Mesenchymal stem cell (in vitro differentiated cells and primary cell): Measurements from ENCODE around the gene CMTM5.

ENCODE experiments used
- DNase-seq: peaks from one replicate; pipeline ENCODE4 v3.0.0-alpha.2; 2013
- H2AFZ ChIP-seq: one replicate; pipeline ENCODE4 v1.6.1; 2013; ENCODE audit warnings: low read depth, mild to moderate bottlenecking, control low read depth, inconsistent platforms, low read length, moderate library complexity
- H2AK5ac ChIP-seq: 2 replicates; pipeline ENCODE4 v1.6.1; 2013; ENCODE audit warnings: low read length, moderate library complexity, mild to moderate bottlenecking, inconsistent platforms; ENCODE audit not compliant: severe bottlenecking
- H2BK120ac ChIP-seq: one replicate; pipeline ENCODE4 v1.6.1; 2013; ENCODE audit warnings: low read depth, mild to moderate bottlenecking, inconsistent platforms, low read length, moderate library complexity
- H2BK12ac ChIP-seq, 2 experiments: one replicate each; pipeline ENCODE4 v1.6.1; 2013; ENCODE audit warnings: inconsistent platforms in 2 of 2, low read length in 2 of 2, mild to moderate bottlenecking in 2 of 2, moderate library complexity in 2 of 2, control low read depth in 1 of 2
- H2BK15ac ChIP-seq: one replicate; pipeline ENCODE4 v1.6.1; 2013; ENCODE audit warnings: mild to moderate bottlenecking, low read depth, inconsistent platforms; ENCODE audit not compliant: poor library complexity, severe bottlenecking
- H2BK5ac ChIP-seq: 2 replicates; pipeline ENCODE4 v1.6.1; 2013; ENCODE audit warnings: low read depth, mild to moderate bottlenecking, low read length, control low read depth, inconsistent platforms; ENCODE audit not compliant: poor library complexity, severe bottlenecking
- H3K14ac ChIP-seq, 2 experiments: one replicate each; pipeline ENCODE4 v1.6.1; 2013; ENCODE audit warnings: inconsistent platforms in 2 of 2, low read length in 2 of 2, control low read depth in 1 of 2, mild to moderate bottlenecking in 1 of 2, moderate library complexity in 1 of 2
- H3K18ac ChIP-seq, 2 experiments: one replicate each; pipeline ENCODE4 v1.6.1; 2013; ENCODE audit warnings: inconsistent platforms in 2 of 2, low read length in 2 of 2, control low read depth in 1 of 2, low read depth in 1 of 2, mild to moderate bottlenecking in 1 of 2
- H3K23ac ChIP-seq, 2 experiments: one replicate each; pipeline ENCODE4 v1.6.1; 2013; ENCODE audit warnings: inconsistent platforms in 2 of 2, low read length in 2 of 2, mild to moderate bottlenecking in 2 of 2, moderate library complexity in 2 of 2, control low read depth in 1 of 2
- H3K27ac ChIP-seq: 2 replicates; pipeline ENCODE4 v1.5.1; 2013; ENCODE audit warnings: mild to moderate bottlenecking, moderate library complexity, low read length, control low read depth, inconsistent platforms; ENCODE audit not compliant: poor library complexity, severe bottlenecking
- H3K27me3 ChIP-seq, 2 experiments: 2 replicates each; pipeline versions ENCODE4 v1.6.1 to v1.7.0; 2013; ENCODE audit warnings: low read length in 2 of 2, mild to moderate bottlenecking in 2 of 2, moderate library complexity in 2 of 2, control low read depth in 1 of 2, inconsistent platforms in 1 of 2; ENCODE audit not compliant: control insufficient read depth in 1 of 2, insufficient read depth in 1 of 2
- H3K36me3 ChIP-seq, 2 experiments: 2 replicates each; pipeline versions ENCODE4 v1.6.1 to v1.7.0; 2013; ENCODE audit warnings: low read length in 2 of 2, control low read depth in 1 of 2, inconsistent platforms in 1 of 2, low read depth in 1 of 2, mild to moderate bottlenecking in 1 of 2; ENCODE audit not compliant: insufficient read depth in 2 of 2, control insufficient read depth in 1 of 2
- H3K4ac ChIP-seq, 2 experiments: one replicate each; pipeline ENCODE4 v1.6.1; 2013; ENCODE audit warnings: inconsistent platforms in 2 of 2, low read length in 2 of 2, mild to moderate bottlenecking in 2 of 2, moderate library complexity in 2 of 2, control low read depth in 1 of 2, low read depth in 1 of 2
- H3K4me1 ChIP-seq: 2 replicates; pipeline ENCODE4 v1.6.1; 2013; ENCODE audit warnings: low read depth, low read length, control low read depth; ENCODE audit not compliant: control insufficient read depth, insufficient read depth
- H3K4me2 ChIP-seq: 2 replicates; pipeline ENCODE4 v1.6.1; 2013; ENCODE audit warnings: low read length, mild to moderate bottlenecking, inconsistent platforms; ENCODE audit not compliant: poor library complexity, severe bottlenecking
- H3K4me3 ChIP-seq, 2 experiments: 2 replicates each; pipeline versions ENCODE4 v1.5.1 to v1.7.0; 2013; ENCODE audit warnings: low read length in 2 of 2, mild to moderate bottlenecking in 2 of 2, control low read depth in 1 of 2, low read depth in 1 of 2; ENCODE audit not compliant: insufficient read depth in 1 of 2
- H3K79me1 ChIP-seq: replicated peaks from 2 replicates; pipeline ENCODE4 v1.6.1; 2013; ENCODE audit warnings: mild to moderate bottlenecking, control low read depth, low read length, inconsistent platforms; ENCODE audit not compliant: poor library complexity, severe bottlenecking
- H3K9ac ChIP-seq: 2 replicates; pipeline ENCODE4 v1.7.0; 2013; ENCODE audit warnings: mild to moderate bottlenecking, low read length, moderate library complexity
- H3K9me3 ChIP-seq: 2 replicates; pipeline ENCODE4 v1.7.0; 2013; ENCODE audit warnings: mild to moderate bottlenecking, low read length; ENCODE audit not compliant: control insufficient read depth
- H4K8ac ChIP-seq: one replicate; pipeline ENCODE4 v1.6.1; 2013; ENCODE audit warnings: inconsistent platforms, mild to moderate bottlenecking, low read length, moderate library complexity
- H4K91ac ChIP-seq: one replicate; pipeline ENCODE4 v1.6.1; 2013; ENCODE audit warnings: mild to moderate bottlenecking, low read length, inconsistent platforms
- WGBS: methylation state at CpG from one replicate; pipeline ENCODE4 v1.1.7; 2013; ENCODE audit warnings: mixed read lengths; 5-methylcytosine and 5-hydroxymethylcytosine counted together

Gene CMTM5

GRCh38 chr14:23407516-23408306 lies 30.9 kb downstream of the CMTM5 start, which contains the start of gene MYH6:
TSS of gene MYH6 (minus strand) at chr14:23408273. CDS start at chr14:23407223, 1,050 bp downstream.
- Histone ChIP-seq H3K4ac (no peak within 1 kb of the TSS), H2BK120ac (no peak within 1 kb of the TSS), H2BK5ac (no peak within 1 kb of the TSS), H3K4me3 (no peak within 1 kb of the TSS), H4K8ac (no peak within 1 kb of the TSS), H3K14ac (no peak within 1 kb of the TSS), H2AK5ac (no peak within 1 kb of the TSS), H3K18ac (no peak within 1 kb of the TSS), H3K9ac (no peak within 1 kb of the TSS), H2AFZ (no peak within 1 kb of the TSS), H3K4me1 (no peaks in the 10 kb centered on the region), H3K36me3 (no peaks in the 10 kb centered on the region), H3K27me3 (peaks cover 63 to 90% of the 10 kb centered on the region in 2 experiments), H3K27ac (no peak within 1 kb of the TSS), H3K9me3 (no peaks in the 10 kb centered on the region), H3K79me1 (no peaks in the 10 kb centered on the region), H3K23ac (no peak within 1 kb of the TSS), H4K91ac (peak within 1 kb of the TSS; percentile 7), H3K4me2 (no peak within 1 kb of the TSS), H2BK12ac (no peak within 1 kb of the TSS), H2BK15ac (no peak within 1 kb of the TSS)
- WGBS, result 86% methylated on average over 15 of the region's 15 CpGs
- no peak for DNase-seq

GRCh38 chr14:23408307-23408630 lies 31.4 kb downstream of the CMTM5 start:
- H2BK120ac ChIP-seq, result no peak overlapping the region
- no peak overlapping the region for H3K14ac ChIP-seq
- no peak overlapping the region for H2AK5ac ChIP-seq
- no peak overlapping the region for H3K4ac ChIP-seq
- peaks cover 65 to 85% of the 10 kb centered on the region in 2 experiments for H3K27me3 ChIP-seq
- no peak overlapping the region for H2BK12ac ChIP-seq
- no peak overlapping the region for H4K91ac ChIP-seq
- no peak overlapping the region for H3K27ac ChIP-seq
- H2BK5ac ChIP-seq, result no peak overlapping the region
- no peak overlapping the region for H2AFZ ChIP-seq
- H3K9ac ChIP-seq, result no peak overlapping the region
- no peak overlapping the region for H3K4me2 ChIP-seq
- H4K8ac ChIP-seq, result no peak overlapping the region
- no peaks in the 10 kb centered on the region for H3K36me3 ChIP-seq
- no peak for DNase-seq
- H3K4me1 ChIP-seq, result no peaks in the 10 kb centered on the region
- H3K23ac ChIP-seq, result no peak overlapping the region
- no peak overlapping the region for H3K4me3 ChIP-seq
- no peak overlapping the region for H2BK15ac ChIP-seq
- no peaks in the 10 kb centered on the region for H3K79me1 ChIP-seq
- H3K18ac ChIP-seq, result no peak overlapping the region
- WGBS, result 74% methylated on average over 5 of the region's 5 CpGs
- no peaks in the 10 kb centered on the region for H3K9me3 ChIP-seq

DNA sequence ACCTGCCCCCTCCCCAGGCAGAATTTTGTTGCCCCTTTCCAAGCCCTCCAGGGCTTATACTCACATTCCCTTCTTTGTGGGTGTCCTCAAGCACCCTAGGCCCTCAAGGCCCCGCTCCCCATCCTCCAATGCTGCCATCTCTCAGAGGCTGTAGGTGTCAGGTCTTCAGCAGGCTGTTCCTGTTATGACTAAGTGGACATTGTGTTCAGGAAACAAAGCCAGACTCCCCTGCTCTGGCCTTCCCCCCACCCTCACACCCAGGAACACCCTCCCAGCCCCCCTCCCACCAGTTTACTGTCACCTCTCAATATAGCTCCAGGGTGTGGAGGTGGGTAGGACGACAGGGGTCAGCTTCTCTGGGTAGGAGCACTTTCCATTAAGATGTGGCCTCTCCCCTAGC lies 32.6 kb downstream of the CMTM5 start:
- 57% methylated on average over 2 of the region's 2 CpGs for WGBS
- H3K27me3 ChIP-seq, result peaks cover 62 to 74% of the 10 kb centered on the region in 2 experiments
- no peak overlapping the region for H3K4ac ChIP-seq
- no peak overlapping the region for H3K4me2 ChIP-seq
- H3K79me1 ChIP-seq, result no peaks in the 10 kb centered on the region
- no peak overlapping the region for H3K23ac ChIP-seq
- no peak overlapping the region for H3K27ac ChIP-seq
- no peak overlapping the region for H2AK5ac ChIP-seq
- H2BK15ac ChIP-seq, result no peak overlapping the region
- DNase-seq, result no peak
- no peak overlapping the region for H4K8ac ChIP-seq
- H3K9me3 ChIP-seq, result no peaks in the 10 kb centered on the region
- H4K91ac ChIP-seq, result no peak overlapping the region
- H3K4me3 ChIP-seq, result no peak overlapping the region
- no peak overlapping the region for H2BK5ac ChIP-seq
- H3K14ac ChIP-seq, result no peak overlapping the region
- H3K36me3 ChIP-seq, result no peaks in the 10 kb centered on the region
- no peaks in the 10 kb centered on the region for H3K4me1 ChIP-seq
- no peak overlapping the region for H2BK120ac ChIP-seq
- no peak overlapping the region for H2BK12ac ChIP-seq
- no peak overlapping the region for H3K18ac ChIP-seq
- H3K9ac ChIP-seq, result no peak overlapping the region
- H2AFZ ChIP-seq, result no peak overlapping the region

DNA sequence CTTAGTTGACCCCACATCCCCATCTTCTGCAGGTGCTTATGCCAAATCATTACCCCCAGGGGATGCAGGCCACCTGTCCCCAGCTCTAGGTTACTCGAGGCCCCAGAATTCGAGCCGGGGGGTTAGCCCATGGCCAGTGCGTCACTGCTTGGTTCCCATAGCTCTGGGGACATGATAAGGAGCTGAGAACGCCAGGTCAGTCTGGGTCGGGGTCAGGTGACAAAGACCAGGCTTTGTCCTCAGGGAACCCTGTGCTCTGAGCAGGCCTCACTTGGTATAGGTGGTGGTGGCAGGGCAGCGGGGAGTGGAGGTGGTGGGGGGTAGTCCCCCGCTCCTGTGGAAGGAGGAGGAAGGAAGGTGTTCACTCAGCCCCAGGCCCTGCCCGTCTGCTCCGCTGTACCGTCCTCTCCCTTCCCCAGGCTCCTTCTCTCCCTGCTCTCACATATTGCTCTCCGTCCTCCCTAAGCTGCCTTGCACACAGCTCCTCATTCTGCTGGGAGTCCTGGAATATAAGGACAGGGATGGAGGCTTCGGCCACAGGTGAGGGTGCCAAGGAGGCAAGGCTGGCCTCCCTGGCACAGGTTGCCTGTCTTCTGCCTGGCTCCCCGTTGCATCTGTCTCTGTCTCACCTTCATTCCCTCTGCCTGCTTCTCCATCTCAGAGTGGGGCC lies 33.3 kb downstream of the CMTM5 start:
- H2BK120ac ChIP-seq, result no peak overlapping the region
- no peak overlapping the region for H3K4ac ChIP-seq
- H3K27me3 ChIP-seq, result peaks cover 58 to 74% of the 10 kb centered on the region in 2 experiments
- H2BK15ac ChIP-seq, result no peak overlapping the region
- no peak overlapping the region for H3K9ac ChIP-seq
- H3K27ac ChIP-seq, result no peak overlapping the region
- DNase-seq, result no peak
- H3K79me1 ChIP-seq, result no peaks in the 10 kb centered on the region
- H2BK12ac ChIP-seq, result no peak overlapping the region
- no peak overlapping the region for H2AK5ac ChIP-seq
- peak overlapping the region; percentile 79 for H2AFZ ChIP-seq
- H3K4me2 ChIP-seq, result no peak overlapping the region
- 79% methylated on average over 9 of the region's 14 CpGs for WGBS
- no peak overlapping the region for H2BK5ac ChIP-seq
- H4K8ac ChIP-seq, result no peak overlapping the region
- no peak overlapping the region for H4K91ac ChIP-seq
- H3K14ac ChIP-seq, result no peak overlapping the region
- H3K4me1 ChIP-seq, result no peaks in the 10 kb centered on the region
- H3K4me3 ChIP-seq, result no peak overlapping the region
- H3K23ac ChIP-seq, result no peak overlapping the region
- H3K18ac ChIP-seq, result no peak overlapping the region
- H3K9me3 ChIP-seq, result no peaks in the 10 kb centered on the region
- H3K36me3 ChIP-seq, result no peaks in the 10 kb centered on the region
